LNCAP (cell line): Measurements from ENCODE around the gene RNF13.

Experiments
- CTCF ChIP-seq: fragments of 450-650 bp; IDR thresholded peaks from 2 replicates; pipeline ENCODE4 v1.5.1; 2017; ENCODE audit warnings: mild to moderate bottlenecking

Gene RNF13

GRCh38 chr3:150005243-150006112 lies 192.5 kb downstream of the RNF13 start:
- TF ChIP-seq CTCF: no peak

GRCh38 chr3:150006794-150007193 lies 193.8 kb downstream of the RNF13 start:
- TF ChIP-seq CTCF: no peak
